ENCODE results near the gene C17orf50. TPM values are rescaled to one million over a fixed set of nuclear protein-coding genes. Genes with fewer than 3 reads are reported as not detected.

C17orf50 gene
- total and polyA plus RNA-seq, 8 donors, result 0.12 to 0.28 (median 0.17) TPM; not detected in 5

DNA sequence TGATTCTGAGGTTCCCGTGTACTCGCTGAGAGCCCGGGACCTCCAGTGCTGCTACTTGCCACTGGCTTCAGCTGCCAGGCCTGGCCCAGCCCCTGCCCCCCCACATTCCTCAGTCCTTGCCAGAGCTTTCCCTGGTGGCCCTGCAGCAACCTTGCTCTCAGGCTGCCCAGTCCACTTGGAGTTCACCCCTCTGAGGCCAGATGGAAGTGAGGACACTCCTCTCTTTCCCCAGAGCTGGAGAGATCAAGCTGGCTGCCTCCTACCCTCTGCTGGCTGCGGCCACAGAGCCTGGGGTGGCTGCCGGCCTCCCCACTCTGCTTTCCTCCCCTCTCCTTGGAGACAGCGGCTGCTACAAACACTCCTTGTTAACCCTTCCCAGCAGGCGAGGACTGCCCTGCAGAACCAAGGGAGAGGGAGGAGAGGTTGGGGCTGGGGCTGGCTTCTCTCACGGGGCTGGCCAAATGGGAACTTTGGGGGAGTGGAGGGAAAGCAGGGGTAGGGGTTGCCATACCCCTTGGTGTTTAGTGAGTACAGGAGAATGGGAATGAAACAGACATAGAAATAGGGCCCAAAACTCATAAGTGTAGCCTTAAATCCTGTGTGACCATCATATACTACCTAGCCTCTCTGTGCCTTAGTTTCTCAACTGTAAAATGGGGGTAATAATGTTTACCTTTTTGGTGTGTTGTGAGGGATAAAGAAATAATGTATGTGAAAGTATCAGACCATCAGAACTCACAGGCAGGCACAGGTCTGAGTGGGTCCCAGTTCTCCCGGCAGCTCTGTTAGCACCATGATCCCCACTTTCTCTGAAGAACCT, 7.5 kb upstream of the C17orf50 start, which contains the start of gene GAS2L2:
Gene GAS2L2 (minus strand): TSS at position 295 of the 820 bp plus-strand sequence. CDS start 389 bp downstream, outside the sequence.
- intact Hi-C loops (cut with DNase I), result no loop called here
- DNase-seq (peak in 3 of 6 donors; percentile 39 to 69 (median 53)), FAIRE-seq (no peak), ATAC-seq (peak; percentile 36 to 51 (median 42))
- no peak within 1 kb of the TSS for H3K4me3 ChIP-seq
- no peaks in the 10 kb centered on the region for H3K36me3 ChIP-seq
- H3K9me3 ChIP-seq, result no peaks in the 10 kb centered on the region
- H3K4me1 ChIP-seq, result peaks cover 0 to 7% (median 0%) of the 10 kb centered on the region in 3 donors
- peaks cover 0 to 8% (median 0%) of the 10 kb centered on the region in 4 donors for H3K27me3 ChIP-seq
- peak within 1 kb of the TSS in 1 of 4 donors; percentile 8 for H3K27ac ChIP-seq
- TF ChIP-seq, protein P1, sequence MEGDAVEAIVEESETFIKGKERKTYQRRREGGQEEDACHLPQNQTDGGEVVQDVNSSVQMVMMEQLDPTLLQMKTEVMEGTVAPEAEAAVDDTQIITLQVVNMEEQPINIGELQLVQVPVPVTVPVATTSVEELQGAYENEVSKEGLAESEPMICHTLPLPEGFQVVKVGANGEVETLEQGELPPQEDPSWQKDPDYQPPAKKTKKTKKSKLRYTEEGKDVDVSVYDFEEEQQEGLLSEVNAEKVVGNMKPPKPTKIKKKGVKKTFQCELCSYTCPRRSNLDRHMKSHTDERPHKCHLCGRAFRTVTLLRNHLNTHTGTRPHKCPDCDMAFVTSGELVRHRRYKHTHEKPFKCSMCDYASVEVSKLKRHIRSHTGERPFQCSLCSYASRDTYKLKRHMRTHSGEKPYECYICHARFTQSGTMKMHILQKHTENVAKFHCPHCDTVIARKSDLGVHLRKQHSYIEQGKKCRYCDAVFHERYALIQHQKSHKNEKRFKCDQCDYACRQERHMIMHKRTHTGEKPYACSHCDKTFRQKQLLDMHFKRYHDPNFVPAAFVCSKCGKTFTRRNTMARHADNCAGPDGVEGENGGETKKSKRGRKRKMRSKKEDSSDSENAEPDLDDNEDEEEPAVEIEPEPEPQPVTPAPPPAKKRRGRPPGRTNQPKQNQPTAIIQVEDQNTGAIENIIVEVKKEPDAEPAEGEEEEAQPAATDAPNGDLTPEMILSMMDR (IDR thresholded peaks at IDR 0.05), result no peak
- 41 to 55% methylated on average over 9 of the region's 9 CpGs for WGBS, 2 donors

DNA sequence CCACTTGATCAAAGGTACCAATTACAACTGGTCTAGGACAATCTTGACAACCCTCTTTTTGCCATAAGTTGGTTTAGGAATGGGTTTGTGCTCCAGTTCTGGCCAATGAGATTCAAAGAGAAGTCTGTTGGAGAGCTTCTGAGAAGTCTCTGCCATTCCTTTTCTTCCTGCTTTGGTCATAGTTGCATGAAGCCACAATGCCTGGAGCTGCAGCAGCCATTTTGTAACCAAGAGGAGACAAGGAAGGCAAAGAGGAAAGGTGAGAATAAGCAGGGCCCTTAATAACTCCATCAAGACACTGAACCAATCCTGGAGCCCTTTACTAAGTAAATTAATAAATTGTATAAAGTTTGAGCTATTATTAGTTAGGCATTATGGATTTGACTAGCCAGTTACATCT, 3.4 kb upstream of the C17orf50 start:
- DNase-seq (no peak), FAIRE-seq (no peak), ATAC-seq (no peak)
- H3K27ac ChIP-seq, result no peak overlapping the region
- intact Hi-C loops (cut with DNase I), result no loop called here
- TF ChIP-seq, protein P1 (IDR thresholded peaks at IDR 0.05), result no peak
- H3K4me3 ChIP-seq, result no peak overlapping the region
- H3K36me3 ChIP-seq, result no peaks in the 10 kb centered on the region
- peaks cover 0 to 7% (median 0%) of the 10 kb centered on the region in 3 donors for H3K4me1 ChIP-seq
- H3K27me3 ChIP-seq, result no peaks in the 10 kb centered on the region
- no peaks in the 10 kb centered on the region for H3K9me3 ChIP-seq

DNA sequence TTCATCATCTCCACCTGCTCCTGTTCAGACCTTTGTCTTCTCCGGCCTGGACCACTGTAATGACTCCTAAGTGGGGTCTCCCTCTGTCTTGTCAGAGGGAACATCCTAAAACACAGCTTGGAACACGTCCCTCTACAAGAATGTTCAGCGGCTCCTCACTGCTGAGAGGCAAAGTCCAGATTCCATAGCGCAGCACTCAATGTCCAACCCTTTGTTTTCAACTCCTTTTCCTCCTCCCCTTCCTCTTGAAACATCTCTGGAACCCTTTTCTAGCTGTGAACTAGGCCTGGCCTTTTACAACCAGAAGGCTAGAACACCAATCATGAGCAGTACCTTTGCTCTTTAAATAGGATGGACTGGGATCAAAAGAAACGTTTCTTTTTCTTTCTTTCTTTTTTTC, 914 bp downstream of the C17orf50 start:
- no peaks in the 10 kb centered on the region for H3K36me3 ChIP-seq
- H3K4me1 ChIP-seq, result no peaks in the 10 kb centered on the region
- intact Hi-C loops (cut with DNase I), result no loop called here
- TF ChIP-seq, protein P1 (IDR thresholded peaks at IDR 0.05), result no peak
- no peak overlapping the region for H3K4me3 ChIP-seq
- no peak for DNase-seq
- no peaks in the 10 kb centered on the region for H3K9me3 ChIP-seq
- no peak for ATAC-seq
- H3K27ac ChIP-seq, result no peak overlapping the region
- FAIRE-seq, result no peak
- no peaks in the 10 kb centered on the region for H3K27me3 ChIP-seq
- WGBS, 2 donors, result 71 to 85% methylated on average over 5 of the region's 5 CpGs

DNA sequence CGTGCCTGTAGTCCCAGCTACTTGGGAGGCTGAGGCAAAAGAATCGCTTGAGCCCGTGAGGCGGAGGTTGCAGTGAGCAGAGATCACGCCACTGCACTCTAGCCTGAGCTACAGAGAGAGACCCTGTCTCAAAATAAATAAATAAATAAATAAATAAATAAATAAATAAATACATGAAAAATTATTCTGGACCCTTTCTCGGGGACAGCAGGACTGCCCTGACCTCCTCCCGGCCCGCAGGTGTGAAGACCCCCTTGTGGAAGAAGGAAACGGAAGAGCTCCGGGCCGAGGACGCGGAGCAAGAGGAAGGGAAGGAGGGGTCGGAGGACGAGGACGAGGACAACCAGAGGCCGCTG, 3.1 kb downstream of the C17orf50 start:
- Histone ChIP-seq H3K9me3 (no peaks in the 10 kb centered on the region), H3K4me3 (peak overlapping the region in 3 of 4 donors; percentile 12 to 57 (median 52)), H3K27ac (no peak overlapping the region), H3K4me1 (no peaks in the 10 kb centered on the region), H3K27me3 (no peaks in the 10 kb centered on the region), H3K36me3 (no peaks in the 10 kb centered on the region)
- intact Hi-C loops (cut with DNase I), result loop anchor here in 1 of 3 donors (2.0 kb wide), 1 partner anchor 41 kb away; no protein-coding TSS in a partner anchor
- TF ChIP-seq, protein P1 (IDR thresholded peaks at IDR 0.05), result no peak
- DNase-seq, result no peak
- WGBS, 2 donors, result 34 to 37% methylated on average over 16 to 17 of the region's 17 CpGs
- no peak for FAIRE-seq
- no peak for ATAC-seq

Measured in pancreas (tissue), 10 donors.